Liver (tissue), 9 donors: ENCODE results near the gene RIC1. TPM values are rescaled to one million over a fixed set of nuclear protein-coding genes. Genes with fewer than 3 reads are reported as not detected.
"Not testable (repeated sequence)": the region's sequence is repeated elsewhere in the genome, so short reads cannot be mapped to it uniquely, and the experiment has no call there.

Experiments
- DNase-seq: peaks from one replicate; pipeline ENCODE4 v3.0.0-alpha.2; 2017; ENCODE audit warnings: low spot score
- H3K27ac ChIP-seq, 2 donors: one replicate each; pipeline ENCODE4 v1.7.0; 2013; ENCODE audit warnings: inconsistent platforms in 2 of 2, low read length in 2 of 2, control low read depth in 1 of 2, low read depth in 1 of 2, mild to moderate bottlenecking in 1 of 2
- H3K27me3 ChIP-seq, 4 donors: one replicate each; pipeline versions ENCODE4 v1.6.1 to v1.7.0; 2013; ENCODE audit warnings: low read length in 3 of 4, inconsistent platforms in 1 of 4, mild to moderate bottlenecking in 1 of 4, moderate library complexity in 1 of 4; ENCODE audit not compliant: control insufficient read depth in 4 of 4, insufficient read depth in 4 of 4
- H3K36me3 ChIP-seq, 4 donors: one replicate each; pipeline versions ENCODE4 v1.6.1 to v1.7.0; 2013; ENCODE audit warnings: low read length in 3 of 4, mild to moderate bottlenecking in 3 of 4, low read depth in 1 of 4, moderate library complexity in 1 of 4; ENCODE audit not compliant: control insufficient read depth in 4 of 4, insufficient read depth in 3 of 4
- H3K4me1 ChIP-seq, 4 donors: one replicate each; pipeline versions ENCODE4 v1.6.1 to v1.7.0; 2013; ENCODE audit warnings: low read length in 3 of 4, mild to moderate bottlenecking in 3 of 4, moderate library complexity in 1 of 4; ENCODE audit not compliant: control insufficient read depth in 4 of 4, insufficient read depth in 4 of 4
- H3K4me3 ChIP-seq, 3 donors: one replicate each; pipeline versions ENCODE4 v1.6.1 to v1.7.0; 2013; ENCODE audit warnings: low read length in 3 of 3, control low read depth in 1 of 3, low read depth in 1 of 3, mild to moderate bottlenecking in 1 of 3
- H3K9ac ChIP-seq, 2 donors: one replicate each; pipeline ENCODE4 v1.7.0; 2013; ENCODE audit warnings: low read length in 2 of 2, mild to moderate bottlenecking in 2 of 2, moderate library complexity in 2 of 2, control low read depth in 1 of 2, low read depth in 1 of 2
- H3K9me3 ChIP-seq, 4 donors: one replicate each; pipeline versions ENCODE4 v1.6.1 to v1.7.0; 2013; ENCODE audit warnings: low read length in 3 of 4; ENCODE audit not compliant: control insufficient read depth in 4 of 4
- ATF3 ChIP-seq: IDR thresholded peaks from 2 replicates; pipeline ENCODE4 v1.6.1; 2016; ENCODE audit warnings: antibody characterized with exemption
- CTCF ChIP-seq: fragments of 150-350 bp; IDR thresholded peaks from 2 replicates; pipeline ENCODE4 v1.5.1; 2017; ENCODE audit warnings: improper control_type of control experiment, low read depth, low read length; ENCODE audit not compliant: missing input control
- FOXA1 ChIP-seq: IDR thresholded peaks from 2 replicates; pipeline ENCODE4 v1.6.1; 2016; ENCODE audit warnings: antibody characterized with exemption
- FOXA2 ChIP-seq: IDR thresholded peaks from 2 replicates; pipeline ENCODE4 v1.6.1; 2016; ENCODE audit warnings: antibody characterized with exemption
- GABPA ChIP-seq, 2 donors: IDR thresholded peaks in 1 of 2; conservative IDR thresholded peaks in 1 of 2; 2 replicates each; pipeline ENCODE4 v1.6.1; 2016; ENCODE audit warnings: antibody characterized with exemption in 2 of 2, mild to moderate bottlenecking in 1 of 2, moderate library complexity in 1 of 2
- HNF4A ChIP-seq, 2 donors: conservative IDR thresholded peaks; 2 replicates each; pipeline ENCODE4 v1.6.1; 2016; ENCODE audit warnings: antibody characterized with exemption in 2 of 2, mild to moderate bottlenecking in 2 of 2
- HNF4G ChIP-seq: IDR thresholded peaks from 2 replicates; pipeline ENCODE4 v1.6.1; 2016; ENCODE audit warnings: antibody characterized with exemption
- JUND ChIP-seq, 2 donors: IDR thresholded peaks; 2 replicates each; pipeline ENCODE4 v1.6.1; 2016; ENCODE audit warnings: antibody characterized with exemption in 2 of 2
- MAX ChIP-seq: IDR thresholded peaks from 2 replicates; pipeline ENCODE4 v1.6.1; 2016; ENCODE audit warnings: antibody characterized with exemption
- NR2F2 ChIP-seq: IDR thresholded peaks from 2 replicates; pipeline ENCODE4 v1.6.1; 2016; ENCODE audit warnings: antibody characterized with exemption
- RAD21 ChIP-seq, 2 donors: IDR thresholded peaks; 2 replicates each; pipeline ENCODE4 v1.6.1; 2016; ENCODE audit warnings: antibody characterized with exemption in 2 of 2, mild to moderate bottlenecking in 2 of 2
- REST ChIP-seq: IDR thresholded peaks from 2 replicates; pipeline ENCODE4 v1.6.1; 2016; ENCODE audit warnings: antibody characterized with exemption, mild to moderate bottlenecking
- RXRA ChIP-seq, 2 donors: IDR thresholded peaks; 2 replicates each; pipeline ENCODE4 v1.6.1; 2017 to 2018; ENCODE audit warnings: antibody characterized with exemption in 2 of 2, mild to moderate bottlenecking in 1 of 2
- TAF1 ChIP-seq: conservative IDR thresholded peaks from 2 replicates; pipeline ENCODE4 v1.6.1; 2016; ENCODE audit warnings: antibody characterized with exemption, mild to moderate bottlenecking
- YY1 ChIP-seq: IDR thresholded peaks from 2 replicates; pipeline ENCODE4 v1.6.1; 2016; ENCODE audit warnings: antibody characterized with exemption, mild to moderate bottlenecking
- WGBS: extraction: QIAGEN DNeasy Blood & Tissue Kit; methylation state at CpG from one replicate; pipeline ENCODE4 v1.1.7; 2013; 5-methylcytosine and 5-hydroxymethylcytosine counted together
- polyA plus RNA-seq, 2 donors: library from polyadenylated mRNA; stranded (reverse) in 1 of 2; unstranded in 1 of 2; fragments of 200-250 nt in 1 of 2; fragments of >200 nt in 1 of 2; fragmentation: Nextera tagmentation in 1 of 2; extraction: Ambion mirVana in 1 of 2; gene quantifications; one replicate each; pipeline versions ENCODE4 v1.2.1 to v1.2.3, GENCODE V29; 2013 to 2015
- total RNA-seq, 2 donors: library from RNA; depleted of rRNA; stranded (reverse); fragments of >200 nt; gene quantifications; one replicate each; pipeline ENCODE4 v1.2.3, GENCODE V29; 2014
- donor health status: healthy.
- donor health status: healthy.
- donor health status: healthy.
- donor health status: healthy.
- donor health status: healthy.

RIC1 gene
- total and polyA plus RNA-seq, 4 donors = 4.1 to 25.8 (median 9.8) TPM

GRCh38 chr9:5580650-5581049 is 48.3 kb upstream of the RIC1 start:
- no peak for DNase-seq
- TF ChIP-seq NR2F2 (no peak), YY1 (no peak), FOXA1 (no peak), CTCF (no peak), GABPA (IDR thresholded peaks at IDR 0.05 in 1 of 2, conservative IDR thresholded peaks at IDR 0.05 in 1 of 2) (no peak), MAX (no peak), ATF3 (no peak), HNF4G (no peak), REST (no peak), RAD21 (IDR thresholded peaks at IDR 0.05) (no peak), JUND (IDR thresholded peaks at IDR 0.05) (no peak), HNF4A (conservative IDR thresholded peaks at IDR 0.05) (no peak)
- Histone ChIP-seq H3K4me1 (no peaks in the 10 kb centered on the region), H3K36me3 (no peaks in the 10 kb centered on the region), H3K9me3 (no peaks in the 10 kb centered on the region), H3K4me3 (no peak overlapping the region), H3K27ac (no peak overlapping the region), H3K9ac (no peak overlapping the region), H3K27me3 (no peaks in the 10 kb centered on the region)
- 91% methylated on average over 3 of the region's 3 CpGs for WGBS

GRCh38 chr9:5581706-5582105 is 47.2 kb upstream of the RIC1 start:
- not testable (repeated sequence) for H3K4me3 ChIP-seq
- WGBS = 95% methylated on average over 2 of the region's 2 CpGs

GRCh38 chr9:5582835-5583195 is 46.1 kb upstream of the RIC1 start:
- 16% methylated on average over 2 of the region's 2 CpGs for WGBS
- H3K36me3 ChIP-seq = no peaks in the 10 kb centered on the region
- no peaks in the 10 kb centered on the region for H3K9me3 ChIP-seq
- DNase-seq = no peak
- peaks cover 0 to 2% (median 0%) of the 10 kb centered on the region in 4 donors for H3K4me1 ChIP-seq
- no peak overlapping the region for H3K9ac ChIP-seq
- H3K4me3 ChIP-seq = no peak overlapping the region
- no peaks in the 10 kb centered on the region for H3K27me3 ChIP-seq
- H3K27ac ChIP-seq = peak overlapping the region in 1 of 2 donors; percentile 1
- TF ChIP-seq TAF1 = no peak
- TF ChIP-seq RXRA (IDR thresholded peaks at IDR 0.05) = no peak
- TF ChIP-seq MAX = no peak
- no peak for TF ChIP-seq FOXA2
- TF ChIP-seq YY1 = no peak
- no peak for TF ChIP-seq HNF4G
- no peak for TF ChIP-seq GABPA (IDR thresholded peaks at IDR 0.05 in 1 of 2, conservative IDR thresholded peaks at IDR 0.05 in 1 of 2)
- no peak for TF ChIP-seq CTCF
- TF ChIP-seq HNF4A (conservative IDR thresholded peaks at IDR 0.05) = no peak
- no peak for TF ChIP-seq ATF3
- no peak for TF ChIP-seq REST

More at GRCh38 chr9:5581706-5582105, 47.2 kb upstream of the RIC1 start:
- H3K4me1 ChIP-seq, H3K27ac ChIP-seq, H3K27me3 ChIP-seq, DNase-seq, H3K9me3 ChIP-seq, H3K36me3 ChIP-seq, H3K9ac ChIP-seq: not testable (repeated sequence)
